NCI-H2227 (cell line): Measurements from ENCODE around the gene MAPK10.
"Not testable (repeated sequence)": the region's sequence is repeated elsewhere in the genome, so short reads cannot be mapped to it uniquely, and the experiment has no call there.

Experiments
- DNase-seq: peaks from one replicate; lab custom pipeline; 2025; ENCODE audit not compliant: unreplicated experiment; lab: John Stamatoyannopoulos, UW

The MAPK10 gene

GRCh38 chr4:86117705-86118302 lies 242.0 kb downstream of the MAPK10 start:
- DNase-seq: peak; percentile 6

- no peak for DNase-seq
These were observed 245.3 kb downstream of the MAPK10 start for GRCh38 chr4:86114563-86114962.

GRCh38 chr4:86108834-86109233 lies 251.0 kb downstream of the MAPK10 start:
- no peak for DNase-seq

- no peak for DNase-seq
These were observed 251.7 kb downstream of the MAPK10 start for GRCh38 chr4:86108137-86108536.

GRCh38 chr4:86107112-86107511 lies 252.7 kb downstream of the MAPK10 start:
- no peak for DNase-seq

GRCh38 chr4:86106475-86106874 lies 253.4 kb downstream of the MAPK10 start:
- DNase-seq: no peak

- DNase-seq: no peak
These were observed 258.0 kb downstream of the MAPK10 start for GRCh38 chr4:86101841-86102240.

- no peak for DNase-seq
These were observed 258.4 kb downstream of the MAPK10 start for GRCh38 chr4:86101410-86101809.

GRCh38 chr4:86100539-86101215 lies 259.2 kb downstream of the MAPK10 start:
- no peak for DNase-seq

- no peak for DNase-seq
These were observed 260.5 kb downstream of the MAPK10 start for GRCh38 chr4:86099348-86099747.

GRCh38 chr4:86098691-86099090 lies 261.2 kb downstream of the MAPK10 start:
- no peak for DNase-seq

GRCh38 chr4:86096373-86096772 lies 263.5 kb downstream of the MAPK10 start:
- no peak for DNase-seq

- DNase-seq: no peak
These were observed 267.2 kb downstream of the MAPK10 start for GRCh38 chr4:86092684-86093083.

GRCh38 chr4:86091201-86091600 lies 268.7 kb downstream of the MAPK10 start:
- no peak for DNase-seq

- DNase-seq: no peak
These were observed 270.0 kb downstream of the MAPK10 start for GRCh38 chr4:86089781-86090323.

- no peak for DNase-seq
These were observed 270.8 kb downstream of the MAPK10 start for GRCh38 chr4:86089053-86089452.

GRCh38 chr4:86075796-86076195 lies 284.1 kb downstream of the MAPK10 start:
- not testable (repeated sequence) for DNase-seq

- no peak for DNase-seq
These were observed 299.5 kb downstream of the MAPK10 start for GRCh38 chr4:86060341-86060740.

- no peak for DNase-seq
These were observed 301.2 kb downstream of the MAPK10 start for GRCh38 chr4:86058621-86059020.

GRCh38 chr4:86055898-86056297 lies 304.0 kb downstream of the MAPK10 start:
- no peak for DNase-seq

GRCh38 chr4:86054286-86055032 lies 305.4 kb downstream of the MAPK10 start:
- DNase-seq: no peak

GRCh38 chr4:86050496-86050895 lies 309.4 kb downstream of the MAPK10 start:
- no peak for DNase-seq
